Esophagus squamous epithelium (tissue), 5 donors: Measurements from ENCODE around the gene RPSA. TPM values are rescaled to one million over a fixed set of nuclear protein-coding genes. Genes with fewer than 3 reads are reported as not detected.

Source experiments
- DNase-seq: peaks from one replicate; lab custom pipeline; 2025; lab: John Stamatoyannopoulos, UW
- H3K27ac ChIP-seq, 4 donors: fragments of 200-600 bp; sonication (generic); one replicate each; pipeline ENCODE4 v1.5.1; 2016 to 2019; ENCODE audit warnings: mild to moderate bottlenecking in 1 of 4
- H3K27me3 ChIP-seq, 4 donors: fragments of 200-600 bp; sonication (generic); 1 replicate in 3 of 4; 2 replicates in 1 of 4; pipeline versions ENCODE4 v1.5.1 to v1.6.0; 2017 to 2021; ENCODE audit warnings: antibody characterized with exemption in 1 of 4
- H3K36me3 ChIP-seq, 3 donors: fragments of 200-600 bp; sonication (generic); one replicate each; pipeline ENCODE4 v1.5.1; 2016 to 2019
- H3K4me1 ChIP-seq, 3 donors: fragments of 200-600 bp; sonication (generic); one replicate each; pipeline ENCODE4 v1.5.1; 2017 to 2019
- H3K4me3 ChIP-seq, 4 donors: fragments of 200-600 bp; sonication (generic); 1 replicate in 3 of 4; 2 replicates in 1 of 4; pipeline ENCODE4 v1.5.1; 2016 to 2019; ENCODE audit warnings: mild to moderate bottlenecking in 2 of 4, moderate library complexity in 1 of 4
- H3K9me3 ChIP-seq, 3 donors: fragments of 200-600 bp; sonication (generic); one replicate each; pipeline ENCODE4 v1.5.1; 2016 to 2019
- CTCF ChIP-seq, 6 experiments: fragments of 450-650 bp in 4 of 6; fragments of 200-600 bp in 2 of 6; sonication (generic) in 2 of 6; IDR thresholded peaks; one replicate each; pipeline ENCODE4 v1.5.1; 2016 to 2019; ENCODE audit warnings: antibody characterized with exemption in 6 of 6, mild to moderate bottlenecking in 4 of 6, moderate library complexity in 4 of 6
- POLR2A ChIP-seq, 4 donors: fragments of 450-650 bp; IDR thresholded peaks; one replicate each; pipeline ENCODE4 v1.6.1; 2017; ENCODE audit warnings: antibody characterized with exemption in 4 of 4, mild to moderate bottlenecking in 4 of 4, moderate library complexity in 3 of 4
- WGBS, 2 donors: methylation state at CpG; one replicate each; pipeline ENCODE4 v1.1.5; 2018; 5-methylcytosine and 5-hydroxymethylcytosine counted together
- intact Hi-C: fragments of 100-400 bp; cut with DNase I; formaldehyde crosslinking; loops from one replicate; pipeline ENCODE4 v1.15.0; 2022
- total RNA-seq, 4 donors: library from RNA; depleted of rRNA; stranded (reverse); fragments of >200 nt; gene quantifications; one replicate each; pipeline ENCODE4 v1.1.0, GENCODE V29; 2016
- donor health status: DM: yes; HTN: yes; CAD: no.

Gene RPSA
- total RNA-seq, 4 donors from 2014 or later: 868 to 1,955 (median 1,497) TPM

GRCh38 chr3:39372833-39373232 lies 33.7 kb upstream of the RPSA start:
- no peak overlapping the region for H3K4me3 ChIP-seq
- H3K27me3 ChIP-seq: no peaks in the 10 kb centered on the region
- no peaks in the 10 kb centered on the region for H3K36me3 ChIP-seq
- DNase-seq: no peak
- intact Hi-C loops: no loop called here
- no peak overlapping the region for H3K27ac ChIP-seq
- no peaks in the 10 kb centered on the region for H3K4me1 ChIP-seq
- no peaks in the 10 kb centered on the region for H3K9me3 ChIP-seq
- TF ChIP-seq CTCF (IDR thresholded peaks at IDR 0.05): no peak
- no peak for TF ChIP-seq POLR2A (IDR thresholded peaks at IDR 0.05)

- Histone ChIP-seq H3K36me3 (no peaks in the 10 kb centered on the region), H3K4me1 (no peaks in the 10 kb centered on the region), H3K27me3 (no peaks in the 10 kb centered on the region), H3K9me3 (no peaks in the 10 kb centered on the region), H3K4me3 (no peak overlapping the region), H3K27ac (no peak overlapping the region)
- WGBS, 2 donors: 39 to 63% methylated on average over 5 of the region's 5 CpGs
- DNase-seq: no peak
- intact Hi-C loops: no loop called here
- TF ChIP-seq POLR2A (IDR thresholded peaks at IDR 0.05) (no peak), CTCF (IDR thresholded peaks at IDR 0.05) (no peak)
These were observed 29.4 kb upstream of the RPSA start for GRCh38 chr3:39376959-39377634.

GRCh38 chr3:39378088-39378487 lies 28.4 kb upstream of the RPSA start:
- no peak overlapping the region for H3K27ac ChIP-seq
- 11 to 31% methylated on average over 4 of the region's 4 CpGs for WGBS, 2 donors
- no peak for DNase-seq
- intact Hi-C loops: no loop called here
- no peaks in the 10 kb centered on the region for H3K9me3 ChIP-seq
- H3K27me3 ChIP-seq: no peaks in the 10 kb centered on the region
- H3K4me1 ChIP-seq: peaks cover 0 to 9% (median 3%) of the 10 kb centered on the region in 3 donors
- no peak overlapping the region for H3K4me3 ChIP-seq
- no peaks in the 10 kb centered on the region for H3K36me3 ChIP-seq
- peak; percentile 25 to 74 (median 54) for TF ChIP-seq CTCF (IDR thresholded peaks at IDR 0.05)
- TF ChIP-seq POLR2A (IDR thresholded peaks at IDR 0.05): no peak

GRCh38 chr3:39378957-39379777 lies 27.4 kb upstream of the RPSA start:
- Histone ChIP-seq H3K9me3 (no peaks in the 10 kb centered on the region), H3K36me3 (no peaks in the 10 kb centered on the region), H3K27ac (no peak overlapping the region), H3K4me1 (peaks cover 0 to 12% (median 3%) of the 10 kb centered on the region in 3 donors), H3K4me3 (no peak overlapping the region), H3K27me3 (no peaks in the 10 kb centered on the region)
- intact Hi-C loops: no loop called here
- DNase-seq: no peak
- WGBS, 2 donors: 86 to 90% methylated on average over 6 to 10 of the region's 10 CpGs
- TF ChIP-seq POLR2A (IDR thresholded peaks at IDR 0.05) (no peak), CTCF (IDR thresholded peaks at IDR 0.05) (no peak)

- intact Hi-C loops: no loop called here
- Histone ChIP-seq H3K9me3 (no peaks in the 10 kb centered on the region), H3K27me3 (no peaks in the 10 kb centered on the region), H3K4me3 (no peak overlapping the region), H3K36me3 (no peaks in the 10 kb centered on the region), H3K4me1 (peaks cover 0 to 17% (median 7%) of the 10 kb centered on the region in 3 donors), H3K27ac (no peak overlapping the region)
- TF ChIP-seq CTCF (IDR thresholded peaks at IDR 0.05) (no peak), POLR2A (IDR thresholded peaks at IDR 0.05) (no peak)
- WGBS, 2 donors: 71 to 98% methylated on average over 5 of the region's 5 CpGs
- no peak for DNase-seq
These were observed 26.8 kb upstream of the RPSA start for GRCh38 chr3:39379778-39380155.
